HUDEP-2 (cell line): ENCODE data around the gene RNF183.

ENCODE experiments used
- DNase-seq, 76 experiments: peaks; one replicate each; lab custom pipeline; 2025; ENCODE audit not compliant: unreplicated experiment in 76 of 76; lab: John Stamatoyannopoulos, UW

The RNF183 gene

GRCh38 chr9:113302792-113303418, at the start of gene RNF183:
Gene RNF183 (minus strand): TSS chr9:113303376. CDS start chr9:113298184, 5,192 bp downstream.
- DNase-seq: no peak

GRCh38 chr9:113352411-113352810, 49.2 kb upstream of the RNF183 start:
- no peak for DNase-seq

- DNase-seq: no peak
Measured at GRCh38 chr9:113352006-113352405, 48.8 kb upstream of the RNF183 start.

- peak in 1 of 76 experiments; percentile 13 for DNase-seq
Measured at GRCh38 chr9:113350937-113351336, 47.8 kb upstream of the RNF183 start.

- peak in 18 of 76 experiments; percentile 29 to 74 (median 42) for DNase-seq
Measured at GRCh38 chr9:113350107-113350661, 47.0 kb upstream of the RNF183 start.

- DNase-seq: peak in 51 of 76 experiments; percentile 4 to 74 (median 39)
Measured at GRCh38 chr9:113349445-113350094, 46.4 kb upstream of the RNF183 start, which contains the start of gene BSPRY. Gene BSPRY (plus strand): TSS chr9:113349541. CDS start chr9:113349580, 39 bp downstream.

- DNase-seq: peak in 1 of 76 experiments; percentile 18
Measured at GRCh38 chr9:113349066-113349444, 45.9 kb upstream of the RNF183 start.

GRCh38 chr9:113348437-113348836, 45.3 kb upstream of the RNF183 start:
- no peak for DNase-seq

GRCh38 chr9:113345671-113346070, 42.5 kb upstream of the RNF183 start:
- no peak for DNase-seq

- DNase-seq: peak in 1 of 76 experiments; percentile 12
Measured at GRCh38 chr9:113345190-113345589, 42.0 kb upstream of the RNF183 start.

- peak; percentile 25 to 94 (median 78) for DNase-seq
Measured at GRCh38 chr9:113343732-113344231, 40.6 kb upstream of the RNF183 start.

- peak in 24 of 76 experiments; percentile 7 to 54 (median 26) for DNase-seq
Measured at GRCh38 chr9:113341712-113342410, 38.7 kb upstream of the RNF183 start.

GRCh38 chr9:113340011-113340699, 37.0 kb upstream of the RNF183 start, which contains the start of gene WDR31:
Gene WDR31 (minus strand): TSS chr9:113340275. CDS start chr9:113332022, 8,253 bp downstream.
- DNase-seq: peak in 74 of 76 experiments; percentile 12 to 90 (median 77)

GRCh38 chr9:113337714-113338113, 34.5 kb upstream of the RNF183 start:
- no peak for DNase-seq

GRCh38 chr9:113331780-113332179, 28.6 kb upstream of the RNF183 start:
- no peak for DNase-seq

- DNase-seq: no peak
Measured at GRCh38 chr9:113328045-113328782, 25.0 kb upstream of the RNF183 start.

- no peak for DNase-seq
Measured at GRCh38 chr9:113326230-113326629, 23.1 kb upstream of the RNF183 start.

- no peak for DNase-seq
Measured at GRCh38 chr9:113322671-113323070, 19.5 kb upstream of the RNF183 start.

- DNase-seq: no peak
Measured at GRCh38 chr9:113320051-113320450, 16.9 kb upstream of the RNF183 start.

GRCh38 chr9:113319054-113319453, 15.9 kb upstream of the RNF183 start:
- no peak for DNase-seq
